Measurements from ENCODE around the gene XRN1. TPM values are rescaled to one million over a fixed set of nuclear protein-coding genes. Genes with fewer than 3 reads are reported as not detected.

XRN1 gene
- total and polyA plus RNA-seq, 2 of the 8 experiments (the other 6 are each of a cell fraction or from before 2014, with no cell fraction given): 1.9 to 17.2 TPM

GRCh38 chr3:142459929-142460328, 12.1 kb upstream of the XRN1 start:
- H2BK15ac ChIP-seq (ENCODE audit: low read length): no peak overlapping the region
- no peak overlapping the region for H2BK20ac ChIP-seq (ENCODE audit: low read length)
- H2BK120ac ChIP-seq (replicated peaks; ENCODE audit: low read depth, low read length): no peak overlapping the region
- peaks cover 0 to 7% (median 0%) of the 10 kb centered on the region in 4 experiments; a peak in 3 of 8 replicates for H3K36me3 ChIP-seq (ENCODE audit: control insufficient read depth in 2 of 4, insufficient read depth in 4 of 4, low read length in 3 of 4)
- H3K27me3 ChIP-seq (replicated peaks in 1 of 4; ENCODE audit: control insufficient read depth in 3 of 4, extremely low read depth in 1 of 4, insufficient read depth in 3 of 4, low read length in 3 of 4): no peaks in the 10 kb centered on the region
- no peak overlapping the region for H3K27ac ChIP-seq (ENCODE audit: low read depth, low read length)
- H3K4ac ChIP-seq (replicated peaks; ENCODE audit: insufficient read length, low read depth, low read length): no peak overlapping the region
- no peak overlapping the region for H3K14ac ChIP-seq (ENCODE audit: insufficient read length)
- 96% methylated on average over 2 of the region's 2 CpGs; no CpG with 5 or more reads in 1 of the 2 experiments for WGBS, 2 experiments (ENCODE audit: extremely low coverage in 1 of 2, insufficient coverage in 1 of 2, insufficient read length in 1 of 2, insufficient replicate concordance in 2 of 2, low coverage in 1 of 2, low lambda C conversion rate in 2 of 2, missing lambda C conversion rate in 1 of 2)
- H2BK5ac ChIP-seq (ENCODE audit: low read depth, low read length): no peak overlapping the region
- no peak overlapping the region for H4K8ac ChIP-seq (ENCODE audit: extremely low read depth, insufficient read depth, low read length)
- no peak for DNase-seq (ENCODE audit: low read depth in 1 of 2, low spot score in 2 of 2)
- no peaks in the 10 kb centered on the region for H3K23me2 ChIP-seq (ENCODE audit: low read depth, low read length)
- H3K23ac ChIP-seq (ENCODE audit: insufficient read length): no peak overlapping the region
- H2AFZ ChIP-seq (ENCODE audit: low read length): no peak overlapping the region
- H3K79me1 ChIP-seq (ENCODE audit: low read depth, low read length): no peaks in the 10 kb centered on the region
- no peak overlapping the region for H2BK12ac ChIP-seq (ENCODE audit: low read depth, low read length)
- CTCF ChIA-PET (ENCODE audit: partially characterized antibody): no interaction called here
- no peak overlapping the region for H3K18ac ChIP-seq (ENCODE audit: extremely low read depth, low read length)
- H3K4me2 ChIP-seq (ENCODE audit: insufficient read depth in 1 of 2, low read depth in 2 of 2, low read length in 2 of 2): no peak overlapping the region
- POLR2A ChIA-PET (ENCODE audit: partially characterized antibody): no interaction called here
- H3K56ac ChIP-seq (replicated peaks; ENCODE audit: insufficient read length, low read depth, low read length): no peak overlapping the region
- H3K9ac ChIP-seq (replicated peaks in 1 of 4; ENCODE audit: extremely low read depth in 1 of 4, low read depth in 3 of 4, low read length in 3 of 4): no peak overlapping the region
- H3K4me1 ChIP-seq (replicated peaks in 1 of 4; ENCODE audit: control insufficient read depth in 3 of 4, insufficient read depth in 4 of 4, low read length in 3 of 4): no peaks in the 10 kb centered on the region
- no peak overlapping the region for H4K91ac ChIP-seq (replicated peaks; ENCODE audit: insufficient read length, low read length)
- no peaks in the 10 kb centered on the region for H3K79me2 ChIP-seq (ENCODE audit: control insufficient read depth in 1 of 2, insufficient read depth in 2 of 2, low read length in 2 of 2)
- H2AK5ac ChIP-seq (ENCODE audit: low read depth, low read length): no peak overlapping the region
- H4K5ac ChIP-seq (ENCODE audit: insufficient read length, low read depth, low read length): no peak overlapping the region
- H3K9me3 ChIP-seq (ENCODE audit: insufficient read depth in 2 of 2, low read depth in 1 of 2, low read length in 1 of 2): no peaks in the 10 kb centered on the region
- FAIRE-seq: no peak
- no peak overlapping the region for H3K4me3 ChIP-seq (ENCODE audit: extremely low read depth in 1 of 4, insufficient read depth in 2 of 4, low read depth in 3 of 4, low read length in 4 of 4)
- H4K20me1 ChIP-seq (replicated peaks in 1 of 2; ENCODE audit: control insufficient read depth in 1 of 2, insufficient read depth in 2 of 2, low read length in 2 of 2): no peaks in the 10 kb centered on the region
- no peak for TF ChIP-seq SIRT6 (IDR thresholded peaks at IDR 0.05; ENCODE audit: low read length)
- TF ChIP-seq SUZ12 (IDR thresholded peaks at IDR 0.05; ENCODE audit: low read length): no peak
- TF ChIP-seq, protein P1, sequence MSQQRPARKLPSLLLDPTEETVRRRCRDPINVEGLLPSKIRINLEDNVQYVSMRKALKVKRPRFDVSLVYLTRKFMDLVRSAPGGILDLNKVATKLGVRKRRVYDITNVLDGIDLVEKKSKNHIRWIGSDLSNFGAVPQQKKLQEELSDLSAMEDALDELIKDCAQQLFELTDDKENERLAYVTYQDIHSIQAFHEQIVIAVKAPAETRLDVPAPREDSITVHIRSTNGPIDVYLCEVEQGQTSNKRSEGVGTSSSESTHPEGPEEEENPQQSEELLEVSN (IDR thresholded peaks at IDR 0.05): no peak
- no peak for TF ChIP-seq SRF (IDR thresholded peaks at IDR 0.05; ENCODE audit: low read depth, low read length)
- TF ChIP-seq KDM5A (IDR thresholded peaks at IDR 0.05; ENCODE audit: low read length): no peak
- TF ChIP-seq MAX (IDR thresholded peaks at IDR 0.05): no peak
- TF ChIP-seq RFX5 (IDR thresholded peaks at IDR 0.05; ENCODE audit: borderline replicate concordance, low read depth, low read length): no peak
- TF ChIP-seq, protein P2, sequence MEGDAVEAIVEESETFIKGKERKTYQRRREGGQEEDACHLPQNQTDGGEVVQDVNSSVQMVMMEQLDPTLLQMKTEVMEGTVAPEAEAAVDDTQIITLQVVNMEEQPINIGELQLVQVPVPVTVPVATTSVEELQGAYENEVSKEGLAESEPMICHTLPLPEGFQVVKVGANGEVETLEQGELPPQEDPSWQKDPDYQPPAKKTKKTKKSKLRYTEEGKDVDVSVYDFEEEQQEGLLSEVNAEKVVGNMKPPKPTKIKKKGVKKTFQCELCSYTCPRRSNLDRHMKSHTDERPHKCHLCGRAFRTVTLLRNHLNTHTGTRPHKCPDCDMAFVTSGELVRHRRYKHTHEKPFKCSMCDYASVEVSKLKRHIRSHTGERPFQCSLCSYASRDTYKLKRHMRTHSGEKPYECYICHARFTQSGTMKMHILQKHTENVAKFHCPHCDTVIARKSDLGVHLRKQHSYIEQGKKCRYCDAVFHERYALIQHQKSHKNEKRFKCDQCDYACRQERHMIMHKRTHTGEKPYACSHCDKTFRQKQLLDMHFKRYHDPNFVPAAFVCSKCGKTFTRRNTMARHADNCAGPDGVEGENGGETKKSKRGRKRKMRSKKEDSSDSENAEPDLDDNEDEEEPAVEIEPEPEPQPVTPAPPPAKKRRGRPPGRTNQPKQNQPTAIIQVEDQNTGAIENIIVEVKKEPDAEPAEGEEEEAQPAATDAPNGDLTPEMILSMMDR (IDR thresholded peaks at IDR 0.05; ENCODE audit: control extremely low read depth in 1 of 3, insufficient read depth in 1 of 3, low read depth in 1 of 3, low read length in 3 of 3): no peak
- TF ChIP-seq ATF2 (IDR thresholded peaks at IDR 0.05; ENCODE audit: low read length): no peak
